ENCODE data around the gene STIP1. TPM values are rescaled to one million over a fixed set of nuclear protein-coding genes. Genes with fewer than 3 reads are reported as not detected.

STIP1 gene
- total RNA-seq, 1 experiment from 2014 or later = 336 TPM

GRCh38 chr11:64229090-64229743 is 43.2 kb downstream of the STIP1 start:
- Histone ChIP-seq H3K79me2 (ENCODE audit: insufficient read depth, low read length) (peaks cover 19% of the 10 kb centered on the region; the same call in 1 of the 2 replicates), H3K4me2 (ENCODE audit: low read length) (peak overlapping the region; percentile 99), H4K20me1 (ENCODE audit: insufficient read depth) (no peaks in the 10 kb centered on the region), H2AFZ (ENCODE audit: low read depth, low read length, poor library complexity, severe bottlenecking) (no peak overlapping the region), H3K27ac (ENCODE audit: low read depth, low read length) (peak overlapping the region; percentile 61), H3K36me3 (ENCODE audit: control insufficient read depth in 1 of 2, insufficient read depth in 2 of 2, low read length in 2 of 2) (no peaks in the 10 kb centered on the region), H3K27me3 (ENCODE audit: insufficient read depth, low read length) (no peaks in the 10 kb centered on the region), H3K9ac (ENCODE audit: low read length) (peak overlapping the region; percentile 88; the same call in 1 of the 2 replicates), H3K4me1 (ENCODE audit: control insufficient read depth in 1 of 2, insufficient read depth in 2 of 2, low read length in 2 of 2) (peaks cover 28 to 69% of the 10 kb centered on the region in 2 experiments), H3K9me2 (ENCODE audit: insufficient read depth) (no peaks in the 10 kb centered on the region), H3K4me3 (replicated peaks in 1 of 2; ENCODE audit: low read depth in 1 of 2, low read length in 2 of 2) (no peak overlapping the region), H3K9me3 (ENCODE audit: control insufficient read depth in 1 of 2, insufficient read depth in 1 of 2, low read depth in 1 of 2, low read length in 2 of 2) (no peaks in the 10 kb centered on the region)
- no peak for DNase-seq (ENCODE audit: low read depth, low spot score)
- no peak for ATAC-seq
- no peak for TF ChIP-seq POLR2AphosphoS5 (IDR thresholded peaks at IDR 0.05; ENCODE audit: low read depth, low read length)
- no peak for TF ChIP-seq ATF3 (IDR thresholded peaks at IDR 0.05)
- no peak for TF ChIP-seq SRF (IDR thresholded peaks at IDR 0.05; ENCODE audit: low read depth)
- no peak for TF ChIP-seq ZNF274 (IDR thresholded peaks at IDR 0.05; ENCODE audit: low read depth, low read length)
- no peak for TF ChIP-seq FOSL1 (IDR thresholded peaks at IDR 0.05; ENCODE audit: low read depth)
- no peak for TF ChIP-seq SP1 (IDR thresholded peaks at IDR 0.05; ENCODE audit: low read depth)
- no peak for TF ChIP-seq EZH2phosphoT487 (IDR thresholded peaks at IDR 0.05; ENCODE audit: borderline replicate concordance)
- TF ChIP-seq EGR1 (IDR thresholded peaks at IDR 0.05; ENCODE audit: low read depth) = no peak
- TF ChIP-seq POLR2A (IDR thresholded peaks at IDR 0.05; ENCODE audit: borderline replicate concordance, extremely low read depth, insufficient read depth, insufficient read length) = no peak
- no peak for TF ChIP-seq ZBTB33 (IDR thresholded peaks at IDR 0.05; ENCODE audit: extremely low read depth, insufficient replicate concordance, low read length)
- TF ChIP-seq JUND (IDR thresholded peaks at IDR 0.05) = no peak
- no peak for TF ChIP-seq ELF1 (IDR thresholded peaks at IDR 0.05; ENCODE audit: borderline replicate concordance, low read depth)
- TF ChIP-seq MAX (IDR thresholded peaks at IDR 0.05) = no peak
- TF ChIP-seq EZH2 (IDR thresholded peaks at IDR 0.05) = no peak
- no peak for TF ChIP-seq RAD21 (IDR thresholded peaks at IDR 0.05; ENCODE audit: low read depth)
- TF ChIP-seq TCF7L2 (IDR thresholded peaks at IDR 0.05; ENCODE audit: borderline replicate concordance, extremely low read depth, insufficient read depth, insufficient read length) = no peak
- TF ChIP-seq REST (IDR thresholded peaks at IDR 0.05; ENCODE audit: low read depth) = no peak
- no peak for TF ChIP-seq CTCF (IDR thresholded peaks at IDR 0.05 in 2 of 3, conservative IDR thresholded peaks at IDR 0.05 in 1 of 3; ENCODE audit: borderline replicate concordance in 1 of 3, insufficient read depth in 1 of 3, low read depth in 2 of 3, low read length in 2 of 3)
- TF ChIP-seq CBX3 (IDR thresholded peaks at IDR 0.05; ENCODE audit: low read depth) = no peak
- TF ChIP-seq YY1 (IDR thresholded peaks at IDR 0.05; ENCODE audit: extremely low read depth, insufficient replicate concordance, low read depth, low read length) = no peak
- no TSS peak for BruUV-seq (replicated peaks)
- RAD21 ChIA-PET (ENCODE audit: low non-redundant PET in 1 of 2, low total read pairs in 2 of 2, uncharacterized antibody in 2 of 2, unreplicated experiment in 2 of 2) = no interaction called here
- POLR2A ChIA-PET = no interaction called here
- intact Hi-C loops (cut with micrococcal nuclease) = no loop called here
- CTCF ChIA-PET = no interaction called here

Data from HCT116 (cell line).